Endometrial microvascular endothelial cells (primary cell): ENCODE results near the gene NR2E1. TPM values are rescaled to one million over a fixed set of nuclear protein-coding genes. Genes with fewer than 3 reads are reported as not detected.

Source experiments
- in situ Hi-C: cut with HindIII; loops from 2 replicates; pipeline ENCODE4 v1.10.0; 2017; ENCODE audit warnings: low sequenced_read_pairs, low pct_unique_long_range_greater_than_20kb; ENCODE audit errors: inconsistent ontology term
- total RNA-seq: library from RNA; depleted of rRNA; stranded (reverse); fragments of >200 nt; gene quantifications from one replicate; pipeline ENCODE4 v1.2.3, GENCODE V29; 2015; ENCODE audit errors: inconsistent ontology term

NR2E1 gene
- total RNA-seq, 1 donor from 2014 or later = not detected

- in situ Hi-C loops = no loop called here
Measured at GRCh38 chr6:108198761-108199498, 33.1 kb downstream of the NR2E1 start.

GRCh38 chr6:108200186-108200585, 34.4 kb downstream of the NR2E1 start:
- in situ Hi-C loops = no loop called here

GRCh38 chr6:108200631-108201030, 34.8 kb downstream of the NR2E1 start:
- in situ Hi-C loops = no loop called here

GRCh38 chr6:108203189-108204112, 37.6 kb downstream of the NR2E1 start:
- in situ Hi-C loops = no loop called here

- in situ Hi-C loops = no loop called here
Measured at GRCh38 chr6:108207013-108207412, 41.2 kb downstream of the NR2E1 start.

- in situ Hi-C loops = no loop called here
Measured at GRCh38 chr6:108209738-108210137, 43.9 kb downstream of the NR2E1 start.

GRCh38 chr6:108210556-108210955, 44.7 kb downstream of the NR2E1 start:
- in situ Hi-C loops = no loop called here

GRCh38 chr6:108211671-108212070, 45.8 kb downstream of the NR2E1 start:
- in situ Hi-C loops = no loop called here

GRCh38 chr6:108222064-108222463, 56.2 kb downstream of the NR2E1 start:
- in situ Hi-C loops = no loop called here

GRCh38 chr6:108222504-108222903, 56.7 kb downstream of the NR2E1 start:
- in situ Hi-C loops = no loop called here

GRCh38 chr6:108227290-108227689, 61.5 kb downstream of the NR2E1 start:
- in situ Hi-C loops = loop anchor here (25.0 kb wide), 1 partner anchor 260 kb away; no protein-coding TSS in a partner anchor

- in situ Hi-C loops = loop anchor here (25.0 kb wide), 1 partner anchor 259 kb away; no protein-coding TSS in a partner anchor
Measured at GRCh38 chr6:108228416-108228815, 62.6 kb downstream of the NR2E1 start.

- in situ Hi-C loops = loop anchor here (25.0 kb wide), 1 partner anchor 252 kb away; no protein-coding TSS in a partner anchor
Measured at GRCh38 chr6:108235127-108235526, 69.3 kb downstream of the NR2E1 start.

- in situ Hi-C loops = loop anchor here (25.0 kb wide), 1 partner anchor 251 kb away; no protein-coding TSS in a partner anchor
Measured at GRCh38 chr6:108236791-108237190, 71.0 kb downstream of the NR2E1 start.

- in situ Hi-C loops = loop anchor here (25.0 kb wide), 1 partner anchor 249 kb away; no protein-coding TSS in a partner anchor
Measured at GRCh38 chr6:108238322-108238721, 72.5 kb downstream of the NR2E1 start.

Other genes with a start within 250 kb of the NR2E1 start
- 15.5 TPM for gene SEC63, start 207.8 kb upstream of the NR2E1 start, total RNA-seq
- 18.2 TPM for gene OSTM1, start 91.3 kb upstream of the NR2E1 start, total RNA-seq
- gene SNX3, start 95.0 kb downstream of the NR2E1 start, total RNA-seq = 212 TPM
- gene AFG1L, start 129.0 kb downstream of the NR2E1 start, total RNA-seq = 5.9 TPM